HepG2 (cell line): ENCODE measurements around the gene MCC. TPM values are rescaled to one million over a fixed set of nuclear protein-coding genes. Genes with fewer than 3 reads are reported as not detected.

ENCODE experiments used
- ATAC-seq: fragments of 200-7000 bp; cut with Tn5 transposase; 3 replicates; pipeline ENCODE4 v1.9.1; 2020; ENCODE audit warnings: mild to moderate bottlenecking, moderate library complexity
- BruUV-seq: library from RNA; stranded (reverse); fragments of 400-500 nt; replicated peaks from 2 replicates; lab custom pipeline; 2021; lab: Mats Ljungman, UMichigan
- CTCF ChIA-PET: fragments of 300-600 bp; formaldehyde crosslinking; extraction: SDS; loops from one replicate; lab custom pipeline; 2021; ENCODE audit warnings: low total read pairs, inconsistent platforms, low intra/inter-chr PET ratio; lab: Yijun Ruan, JAX
- POLR2A ChIA-PET: fragments of 350-600 bp; sonication (Branson Sonifier 250); formaldehyde crosslinking; loops from one replicate; lab custom pipeline; 2020; ENCODE audit warnings: antibody characterized with exemption, inconsistent platforms; lab: Yijun Ruan, JAX
- DNase-seq: peaks from one replicate; pipeline ENCODE4 v3.0.0-alpha.2; 2015; ENCODE audit warnings: low spot score
- FAIRE-seq: peaks from 3 replicates; lab custom pipeline; 2011; peaks lifted over from hg19 to GRCh38; lab: Jason Lieb, UNC
- H2AFZ ChIP-seq: one replicate; pipeline ENCODE4 v1.6.1; 2011; ENCODE audit warnings: low read length, inconsistent platforms
- H3K27ac ChIP-seq: fragments of 300-600 bp; 3 replicates; pipeline ENCODE4 v1.8.0; 2011; ENCODE audit warnings: mixed run types, mild to moderate bottlenecking, mixed read lengths, low read length, inconsistent platforms; ENCODE audit not compliant: insufficient read depth; ENCODE audit errors: extremely low read length
- H3K27me3 ChIP-seq, 2 experiments: fragments of 200-600 bp in 1 of 2; 2 replicates in 1 of 2; 3 replicates in 1 of 2; pipeline versions ENCODE4 v1.6.0 to v1.8.0; 2011; ENCODE audit warnings: low read length in 2 of 2, mild to moderate bottlenecking in 2 of 2, moderate library complexity in 2 of 2, inconsistent platforms in 1 of 2; ENCODE audit not compliant: insufficient read depth in 2 of 2, control insufficient read depth in 1 of 2
- H3K36me3 ChIP-seq, 2 experiments: fragments of 200-600 bp in 1 of 2; replicated peaks in 1 of 2; 2 replicates in 1 of 2; 3 replicates in 1 of 2; pipeline versions ENCODE4 v1.5.1 to v1.8.0; 2011; ENCODE audit warnings: low read length in 2 of 2, inconsistent platforms in 1 of 2; ENCODE audit not compliant: insufficient read depth in 2 of 2, control insufficient read depth in 1 of 2
- H3K4me1 ChIP-seq: 2 replicates; pipeline ENCODE4 v1.5.1; 2012; ENCODE audit warnings: low read length, inconsistent platforms; ENCODE audit not compliant: insufficient read depth
- H3K4me2 ChIP-seq: 2 replicates; pipeline ENCODE4 v1.6.0; 2011; ENCODE audit warnings: low read depth, low read length, inconsistent platforms
- H3K4me3 ChIP-seq, 3 experiments: fragments of 200-600 bp in 1 of 3; sonication (generic), shearing (Covaris generic) in 1 of 3; replicated peaks in 1 of 3; 2 replicates each; pipeline ENCODE4 v1.5.1; 2011 to 2016; ENCODE audit warnings: low read length in 3 of 3, inconsistent platforms in 2 of 3, low read depth in 2 of 3, mild to moderate bottlenecking in 2 of 3, control low read depth in 1 of 3, mixed read lengths in 1 of 3; ENCODE audit not compliant: insufficient read depth in 1 of 3
- H3K79me2 ChIP-seq: one replicate; pipeline ENCODE4 v1.6.1; 2011; ENCODE audit warnings: low read length, inconsistent platforms; ENCODE audit not compliant: insufficient read depth
- H3K9ac ChIP-seq: 2 replicates; pipeline ENCODE4 v1.6.0; 2011; ENCODE audit warnings: mild to moderate bottlenecking, low read depth, low read length, inconsistent platforms; ENCODE audit not compliant: insufficient read depth
- H3K9me3 ChIP-seq: 2 replicates; pipeline ENCODE4 v1.5.1; 2012; ENCODE audit warnings: mild to moderate bottlenecking, low read length
- H4K20me1 ChIP-seq: 2 replicates; pipeline ENCODE4 v1.6.0; 2011; ENCODE audit warnings: inconsistent platforms, mild to moderate bottlenecking, low read length, moderate library complexity; ENCODE audit not compliant: insufficient read depth
- PHF20 ChIP-seq: sonication (generic); formaldehyde crosslinking; IDR thresholded peaks from 2 replicates; pipeline ENCODE4 v1.5.0; 2020; ENCODE audit warnings: mild to moderate bottlenecking, missing genetic modification reagents
- SAP130 ChIP-seq: IDR thresholded peaks from 2 replicates; pipeline ENCODE4 v1.6.1; 2016; ENCODE audit warnings: low read depth
- SNAPC4 ChIP-seq: sonication (generic); formaldehyde crosslinking; IDR thresholded peaks from 2 replicates; pipeline ENCODE4 v1.4.0; 2020; ENCODE audit warnings: mild to moderate bottlenecking, missing genetic modification reagents
- ZNF235 ChIP-seq: sonication (generic); formaldehyde crosslinking; IDR thresholded peaks from 2 replicates; pipeline ENCODE4 v1.8.1; 2023; ENCODE audit warnings: mild to moderate bottlenecking, missing genetic modification reagents, borderline replicate concordance
- ZNF333 ChIP-seq: sonication (generic); formaldehyde crosslinking; IDR thresholded peaks from 2 replicates; pipeline ENCODE4 v1.4.0; 2020; ENCODE audit warnings: mild to moderate bottlenecking, missing genetic modification reagents, borderline replicate concordance
- ZNF343 ChIP-seq: sonication (generic); formaldehyde crosslinking; IDR thresholded peaks from 2 replicates; pipeline ENCODE4 v1.4.0; 2020; ENCODE audit warnings: mild to moderate bottlenecking, missing genetic modification reagents
- WGBS: methylation state at CpG from one replicate; pipeline ENCODE4 v1.1.6; 2017; ENCODE audit warnings: low lambda C conversion rate; 5-methylcytosine and 5-hydroxymethylcytosine counted together
- in situ Hi-C: cut with HindIII; loops from 2 replicates; pipeline ENCODE4 v1.10.0; 2017; ENCODE audit warnings: low pct_unique_long_range_greater_than_20kb; ENCODE audit not compliant: extremely low pct_ligation_motif_present
- intact Hi-C: fragments of 100-400 bp; cut with micrococcal nuclease; formaldehyde crosslinking; loops from one replicate; pipeline ENCODE4 v1.10.0; 2022; ENCODE audit not compliant: unreplicated experiment
- polyA plus RNA-seq, 8 experiments: library from polyadenylated mRNA; depleted of rRNA in 3 of 8; stranded (reverse) in 7 of 8; unstranded in 1 of 8; fragments of >200 nt; fragmentation: Illumina TruSeq in 4 of 8; extraction: Trizol in 4 of 8; gene quantifications; 2 replicates each; pipeline versions ENCODE4 v1.2.1 to v1.2.3, GENCODE V29; 2011 to 2016; ENCODE audit warnings: low read depth in 4 of 8, missing spikeins in 1 of 8, mixed read lengths in 1 of 8; ENCODE audit not compliant: insufficient read depth in 1 of 8
- total RNA-seq, 5 experiments: library from RNA; depleted of rRNA; stranded (reverse); fragments of >200 nt; fragmentation: Illumina TruSeq; extraction: Trizol; gene quantifications; 2 replicates each; pipeline ENCODE4 v1.2.3, GENCODE V29; 2016; ENCODE audit warnings: low read depth in 1 of 5
- TF ChIP-seq, protein P1 (sequence below): sonication (generic); formaldehyde crosslinking; IDR thresholded peaks from 2 replicates; pipeline ENCODE4 v1.5.1; 2020; ENCODE audit warnings: missing genetic modification reagents, mild to moderate bottlenecking, borderline replicate concordance

The MCC gene
- total and polyA plus RNA-seq, 2 of the 13 experiments (the other 11 are each of a cell fraction or from before 2014, with no cell fraction given): 0.55 to 2.4 TPM

DNA sequence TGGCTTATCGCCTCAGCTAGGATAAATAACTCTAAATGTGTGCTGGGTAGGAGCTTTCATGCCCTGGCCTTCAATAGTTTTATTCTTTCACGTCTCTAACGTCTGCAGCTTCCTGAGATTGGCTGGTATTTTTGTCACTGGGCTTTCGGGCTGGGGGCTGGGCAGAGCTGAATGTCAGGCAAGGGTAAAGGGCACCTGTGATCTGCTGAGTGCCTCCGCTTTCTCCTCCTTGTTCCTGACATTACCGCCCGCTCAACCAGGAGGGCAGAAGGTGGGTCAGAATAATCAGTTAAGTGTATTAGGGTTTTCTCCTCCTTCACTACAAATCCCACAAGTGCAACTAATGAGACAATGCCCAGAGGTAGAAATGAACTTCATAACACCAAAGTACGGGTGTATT is 270.1 kb downstream of the MCC start:
- intact Hi-C loops: no loop called here
- CTCF ChIA-PET: no interaction called here
- H3K36me3 ChIP-seq: no peaks in the 10 kb centered on the region
- no peaks in the 10 kb centered on the region for H3K9me3 ChIP-seq
- FAIRE-seq (no peak), DNase-seq (no peak)
- H3K79me2 ChIP-seq: no peaks in the 10 kb centered on the region
- peaks cover 1 to 10% of the 10 kb centered on the region in 2 experiments; a peak in 1 of 5 replicates for H3K27me3 ChIP-seq
- no peak for TF ChIP-seq SAP130 (CRISPR knock-in tag)
- TF ChIP-seq PHF20 (CRISPR knock-in tag): no peak
- no peak for TF ChIP-seq ZNF235 (CRISPR knock-in tag)
- TF ChIP-seq ZNF333 (CRISPR knock-in tag): no peak
- TF ChIP-seq ZNF343: no peak
- TF ChIP-seq, all 625 proteins: peak for 0
- no peak overlapping the region for H3K4me2 ChIP-seq
- H3K4me1 ChIP-seq: no peaks in the 10 kb centered on the region
- H2AFZ ChIP-seq: no peak overlapping the region
- 12% methylated on average over 8 of the region's 8 CpGs for WGBS
- H3K27ac ChIP-seq: no peak overlapping the region
- H3K9ac ChIP-seq: no peak overlapping the region
- POLR2A ChIA-PET: no interaction called here
- in situ Hi-C loops: no loop called here
- no peaks in the 10 kb centered on the region for H4K20me1 ChIP-seq
- no peak overlapping the region for H3K4me3 ChIP-seq
- no peak for ATAC-seq
- no TSS peak for BruUV-seq

DNA sequence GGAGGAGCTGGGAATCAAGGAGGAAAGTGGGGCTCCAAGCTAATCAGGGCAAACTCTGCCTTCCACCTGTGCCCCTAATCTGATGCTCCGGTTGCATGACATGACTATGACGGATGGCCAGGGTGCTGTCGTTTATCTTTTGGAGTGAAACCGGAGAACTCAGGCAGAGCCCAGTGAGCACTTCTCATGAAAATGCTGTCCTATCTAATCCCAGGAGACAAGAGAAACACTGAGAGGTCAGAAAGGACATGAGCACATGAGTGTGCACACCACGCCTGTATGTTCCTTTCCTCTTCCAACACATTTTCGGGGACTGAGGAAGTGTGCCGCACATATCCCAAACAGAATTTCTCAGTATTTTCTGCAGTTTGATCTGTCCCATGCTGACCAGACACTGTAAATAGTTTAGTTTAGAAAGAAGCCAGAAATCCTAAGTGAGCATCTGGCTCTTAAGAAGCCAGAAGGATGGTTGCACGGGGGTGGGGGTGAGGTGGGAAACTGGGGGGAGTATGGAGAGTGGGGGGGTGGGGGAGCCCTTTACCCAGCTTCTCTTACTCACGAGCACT is 270.6 kb downstream of the MCC start:
- DNase-seq (no peak), ATAC-seq (no peak), FAIRE-seq (no peak)
- Histone ChIP-seq H4K20me1 (no peaks in the 10 kb centered on the region), H3K27me3 (peaks cover 1 to 10% of the 10 kb centered on the region in 2 experiments; a peak in 1 of 5 replicates), H3K9me3 (no peaks in the 10 kb centered on the region), H3K79me2 (no peaks in the 10 kb centered on the region), H3K27ac (no peak overlapping the region), H3K9ac (no peak overlapping the region), H2AFZ (no peak overlapping the region), H3K4me1 (no peaks in the 10 kb centered on the region), H3K36me3 (no peaks in the 10 kb centered on the region), H3K4me2 (no peak overlapping the region), H3K4me3 (no peak overlapping the region)
- ChIA-PET CTCF (no interaction called here), POLR2A (no interaction called here)
- in situ Hi-C loops (no loop called here), intact Hi-C loops (no loop called here)
- 23% methylated on average over 9 of the region's 9 CpGs for WGBS
- no TSS peak for BruUV-seq
- TF ChIP-seq SNAPC4 (CRISPR knock-in tag): no peak
- TF ChIP-seq, protein P1, sequence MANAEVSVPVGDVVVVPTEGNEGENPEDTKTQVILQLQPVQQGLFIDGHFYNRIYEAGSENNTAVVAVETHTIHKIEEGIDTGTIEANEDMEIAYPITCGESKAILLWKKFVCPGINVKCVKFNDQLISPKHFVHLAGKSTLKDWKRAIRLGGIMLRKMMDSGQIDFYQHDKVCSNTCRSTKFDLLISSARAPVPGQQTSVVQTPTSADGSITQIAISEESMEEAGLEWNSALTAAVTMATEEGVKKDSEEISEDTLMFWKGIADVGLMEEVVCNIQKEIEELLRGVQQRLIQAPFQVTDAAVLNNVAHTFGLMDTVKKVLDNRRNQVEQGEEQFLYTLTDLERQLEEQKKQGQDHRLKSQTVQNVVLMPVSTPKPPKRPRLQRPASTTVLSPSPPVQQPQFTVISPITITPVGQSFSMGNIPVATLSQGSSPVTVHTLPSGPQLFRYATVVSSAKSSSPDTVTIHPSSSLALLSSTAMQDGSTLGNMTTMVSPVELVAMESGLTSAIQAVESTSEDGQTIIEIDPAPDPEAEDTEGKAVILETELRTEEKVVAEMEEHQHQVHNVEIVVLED (CRISPR knock-in tag): no peak
